COLO668 (cell line): Measurements from ENCODE around the gene KLF11.
"Not testable (repeated sequence)": the region's sequence is repeated elsewhere in the genome, so short reads cannot be mapped to it uniquely, and the experiment has no call there.

Experiments
- DNase-seq: peaks from one replicate; lab custom pipeline; 2025; ENCODE audit not compliant: unreplicated experiment; lab: John Stamatoyannopoulos, UW

KLF11 gene

GRCh38 chr2:10009271-10009810 is 34.0 kb upstream of the KLF11 start:
- DNase-seq, result no peak

- no peak for DNase-seq
Observed at GRCh38 chr2:10009811-10010781, 33.3 kb upstream of the KLF11 start.

GRCh38 chr2:10010861-10011605 is 32.3 kb upstream of the KLF11 start:
- not testable (repeated sequence) for DNase-seq

DNA sequence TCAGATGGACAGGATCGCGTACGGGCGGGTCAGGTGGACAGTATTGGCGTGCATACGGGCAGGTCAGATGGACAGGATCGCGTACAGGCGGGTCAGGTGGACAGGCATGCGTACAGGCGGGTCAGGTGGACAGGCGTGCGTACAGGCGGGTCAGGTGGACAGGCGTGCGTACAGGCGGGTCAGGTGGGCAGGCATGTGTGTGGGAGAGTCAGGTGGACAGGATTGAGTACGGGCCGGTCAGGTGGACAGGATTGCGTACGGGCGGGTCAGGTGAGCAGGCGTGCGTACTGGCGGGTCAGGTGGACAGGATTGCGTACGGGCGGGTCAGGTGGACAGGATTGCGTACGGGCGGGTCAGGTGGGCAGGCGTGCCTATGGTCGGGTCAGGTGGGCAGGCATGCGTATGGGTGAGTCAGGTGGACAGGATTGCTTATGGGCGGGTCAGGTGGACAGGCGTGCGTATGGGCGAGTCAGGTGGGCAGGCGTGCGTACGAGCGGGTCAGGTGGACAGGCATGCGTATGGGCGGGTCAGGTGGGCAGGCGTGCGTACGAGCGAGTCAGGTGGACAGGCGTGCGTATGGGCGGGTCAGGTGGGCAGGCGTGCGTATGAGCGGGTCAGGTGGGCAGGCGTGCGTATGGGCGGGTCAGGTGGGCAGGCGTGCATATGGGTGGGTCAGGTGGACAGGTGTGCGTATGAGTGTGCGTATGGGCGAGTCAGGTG is 31.6 kb upstream of the KLF11 start:
- DNase-seq, result not testable (repeated sequence)

- not testable (repeated sequence) for DNase-seq
Observed at GRCh38 chr2:10012366-10012962, 30.9 kb upstream of the KLF11 start.

- DNase-seq, result no peak
Observed at GRCh38 chr2:10012963-10013461, 30.3 kb upstream of the KLF11 start.

DNA sequence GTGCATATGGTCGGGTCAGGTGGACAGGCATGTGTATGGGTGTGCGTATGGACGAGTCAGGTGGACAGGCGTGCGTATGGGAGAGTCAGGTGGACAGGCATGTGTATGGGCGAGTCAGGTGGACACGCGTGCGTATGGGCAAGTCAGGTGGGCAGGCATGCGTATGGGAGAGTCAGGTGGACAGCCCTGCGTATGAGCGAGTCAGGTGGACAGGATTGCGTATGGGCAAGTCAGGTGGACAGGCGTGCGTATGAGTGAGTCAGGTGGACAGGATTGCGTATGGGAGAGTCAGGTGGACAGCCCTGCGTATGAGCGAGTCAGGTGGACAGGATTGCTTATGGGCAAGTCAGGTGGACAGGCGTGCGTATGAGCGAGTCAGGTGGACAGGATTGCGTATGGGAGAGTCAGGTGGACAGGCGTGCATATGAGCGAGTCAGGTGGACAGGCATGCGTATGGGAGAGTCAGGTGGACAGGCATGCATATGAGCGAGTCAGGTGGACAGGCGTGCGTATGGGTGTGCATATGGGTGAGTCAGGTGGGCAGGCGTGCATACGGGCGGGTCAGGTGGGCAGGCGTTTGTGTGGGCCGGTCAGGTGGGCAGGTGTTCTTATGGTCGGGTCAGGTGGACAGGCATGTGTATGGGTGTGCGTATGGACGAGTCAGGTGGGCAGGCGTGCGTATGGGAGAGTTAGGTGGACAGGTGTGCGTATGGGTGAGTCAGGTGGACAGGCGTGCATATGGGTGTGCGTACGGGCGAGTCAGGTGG is 29.5 kb upstream of the KLF11 start:
- not testable (repeated sequence) for DNase-seq

- no peak for DNase-seq
Observed at GRCh38 chr2:10014418-10015190, 28.7 kb upstream of the KLF11 start.

GRCh38 chr2:10015376-10015989 is 27.9 kb upstream of the KLF11 start:
- DNase-seq, result not testable (repeated sequence)

GRCh38 chr2:10016001-10016801 is 27.1 kb upstream of the KLF11 start:
- no peak for DNase-seq

- no peak for DNase-seq
Observed at GRCh38 chr2:10016802-10017258, 26.5 kb upstream of the KLF11 start.

DNA sequence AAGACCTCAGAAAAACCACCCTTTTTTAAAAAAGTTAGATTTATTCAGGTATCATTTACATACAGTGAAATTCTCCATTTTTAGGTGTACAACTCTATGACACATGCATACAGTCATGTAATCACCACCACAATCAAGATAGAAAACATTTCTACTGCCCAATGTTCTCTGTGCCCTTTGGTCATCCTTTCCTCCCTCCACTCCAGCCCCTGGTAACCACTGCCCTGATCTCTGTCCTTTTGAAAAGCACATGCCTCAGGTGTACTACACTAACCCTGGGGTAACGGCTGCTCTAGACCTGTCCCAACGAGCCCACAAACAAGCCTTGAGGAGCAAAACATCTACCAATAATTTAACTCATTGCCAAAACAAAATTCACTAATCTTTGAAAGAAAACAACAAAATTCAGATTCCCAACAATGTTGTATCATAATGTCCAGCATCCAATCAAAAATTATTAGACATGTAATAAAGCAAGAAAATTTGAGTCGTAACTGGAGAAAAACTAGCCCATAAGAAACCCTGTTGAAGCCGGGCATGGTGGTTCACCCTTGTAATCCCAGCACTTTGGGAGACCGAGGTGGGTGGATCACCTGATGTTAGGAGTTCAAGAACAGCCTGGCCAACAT is 25.9 kb upstream of the KLF11 start:
- DNase-seq, result no peak

DNA sequence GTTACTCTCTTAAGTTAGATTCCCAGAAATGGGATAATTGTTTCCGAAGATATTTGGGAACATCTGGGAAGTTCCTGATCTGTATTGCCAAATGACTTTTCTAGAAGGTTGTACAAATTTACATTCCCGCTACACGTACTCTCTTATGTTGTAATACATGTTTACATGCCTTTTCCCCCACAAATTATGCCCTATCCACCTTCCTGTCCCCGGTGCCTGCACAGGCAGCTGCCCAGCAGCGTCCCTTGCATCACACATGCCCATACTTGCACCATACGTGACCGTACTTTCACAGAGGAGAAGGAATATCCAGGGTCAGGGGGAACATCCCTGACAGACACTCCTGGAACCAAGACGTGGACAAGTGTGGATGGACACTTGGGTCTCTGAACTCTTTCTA is 24.2 kb upstream of the KLF11 start:
- DNase-seq, result no peak

DNA sequence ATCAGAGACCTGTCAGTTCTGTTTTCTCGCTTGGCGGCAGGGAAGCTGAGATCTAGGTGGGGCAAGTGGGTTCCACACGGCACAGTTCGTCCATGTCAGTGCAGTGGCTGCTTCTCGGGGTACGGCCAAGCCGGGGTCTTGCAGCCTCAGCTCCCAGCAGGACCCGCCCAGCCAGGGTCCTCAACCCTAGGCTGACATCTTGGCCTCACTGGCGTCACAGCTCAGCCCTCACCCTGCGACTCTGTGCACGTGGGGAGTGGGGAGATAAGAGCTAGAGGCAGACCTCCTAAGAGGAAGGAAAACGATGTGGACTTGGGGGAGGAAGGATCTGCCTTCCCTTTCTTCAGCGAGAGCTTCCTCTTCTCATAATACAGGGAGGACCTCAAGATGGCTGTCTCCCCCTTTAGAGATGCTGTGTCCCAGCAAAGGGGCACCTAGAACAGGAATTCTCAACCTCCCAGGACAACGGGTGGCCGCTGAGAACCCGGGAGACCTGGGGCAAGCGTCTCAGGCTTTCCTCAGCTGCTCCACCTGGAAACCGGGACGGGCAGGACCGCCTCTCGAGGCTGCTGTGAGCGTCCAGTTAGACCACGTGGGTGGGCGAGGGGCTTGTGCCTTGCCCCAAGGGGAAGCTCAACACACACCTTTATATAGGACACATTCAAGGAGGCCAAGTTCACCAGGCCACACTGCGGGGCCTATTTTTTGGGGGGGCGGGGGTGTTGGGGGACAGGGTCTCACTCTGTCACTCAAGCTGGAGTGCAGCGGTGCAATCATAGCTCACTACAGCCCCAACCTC is 23.5 kb upstream of the KLF11 start:
- DNase-seq, result no peak

DNA sequence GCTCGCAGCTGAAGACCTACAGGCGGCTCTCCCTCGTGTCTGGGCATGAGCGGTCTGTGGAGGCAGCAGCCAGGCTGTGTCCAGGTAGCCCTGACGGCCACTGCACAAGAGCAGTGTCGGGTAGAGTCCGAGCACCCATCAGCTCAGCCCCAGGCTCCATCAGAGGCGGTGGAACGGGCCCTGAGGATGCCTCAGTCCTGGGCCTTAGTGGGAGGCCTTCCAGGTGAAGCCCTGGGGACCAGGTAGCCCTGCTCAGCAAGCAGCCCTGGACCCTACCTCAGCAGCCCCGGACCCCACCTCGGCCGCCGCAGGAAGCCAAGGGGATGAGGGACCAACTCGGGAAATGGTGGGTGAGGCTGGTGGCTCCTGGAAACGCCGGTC is 21.3 kb upstream of the KLF11 start:
- no peak for DNase-seq

- DNase-seq, result no peak
Observed at GRCh38 chr2:10022445-10022844, 20.9 kb upstream of the KLF11 start.
